Esophagus squamous epithelium (tissue), 5 donors: ENCODE data around the gene KDM4C. TPM values are rescaled to one million over a fixed set of nuclear protein-coding genes. Genes with fewer than 3 reads are reported as not detected.

Experiments used
- DNase-seq: peaks from one replicate; lab custom pipeline; 2025; lab: John Stamatoyannopoulos, UW
- H3K27ac ChIP-seq, 4 donors: fragments of 200-600 bp; sonication (generic); one replicate each; pipeline ENCODE4 v1.5.1; 2016 to 2019; ENCODE audit warnings: mild to moderate bottlenecking in 1 of 4
- H3K27me3 ChIP-seq, 4 donors: fragments of 200-600 bp; sonication (generic); 1 replicate in 3 of 4; 2 replicates in 1 of 4; pipeline versions ENCODE4 v1.5.1 to v1.6.0; 2017 to 2021; ENCODE audit warnings: antibody characterized with exemption in 1 of 4
- H3K36me3 ChIP-seq, 3 donors: fragments of 200-600 bp; sonication (generic); one replicate each; pipeline ENCODE4 v1.5.1; 2016 to 2019
- H3K4me1 ChIP-seq, 3 donors: fragments of 200-600 bp; sonication (generic); one replicate each; pipeline ENCODE4 v1.5.1; 2017 to 2019
- H3K4me3 ChIP-seq, 4 donors: fragments of 200-600 bp; sonication (generic); 1 replicate in 3 of 4; 2 replicates in 1 of 4; pipeline ENCODE4 v1.5.1; 2016 to 2019; ENCODE audit warnings: mild to moderate bottlenecking in 2 of 4, moderate library complexity in 1 of 4
- H3K9me3 ChIP-seq, 3 donors: fragments of 200-600 bp; sonication (generic); one replicate each; pipeline ENCODE4 v1.5.1; 2016 to 2019
- POLR2A ChIP-seq, 4 donors: fragments of 450-650 bp; IDR thresholded peaks; one replicate each; pipeline ENCODE4 v1.6.1; 2017; ENCODE audit warnings: antibody characterized with exemption in 4 of 4, mild to moderate bottlenecking in 4 of 4, moderate library complexity in 3 of 4
- WGBS, 2 donors: methylation state at CpG; one replicate each; pipeline ENCODE4 v1.1.5; 2018; 5-methylcytosine and 5-hydroxymethylcytosine counted together
- intact Hi-C: fragments of 100-400 bp; cut with DNase I; formaldehyde crosslinking; loops from one replicate; pipeline ENCODE4 v1.15.0; 2022
- total RNA-seq, 4 donors: library from RNA; depleted of rRNA; stranded (reverse); fragments of >200 nt; gene quantifications; one replicate each; pipeline ENCODE4 v1.1.0, GENCODE V29; 2016
- TF ChIP-seq, protein P1 (sequence below), 6 experiments: fragments of 450-650 bp in 4 of 6; fragments of 200-600 bp in 2 of 6; sonication (generic) in 2 of 6; IDR thresholded peaks; one replicate each; pipeline ENCODE4 v1.5.1; 2016 to 2019; ENCODE audit warnings: antibody characterized with exemption in 6 of 6, mild to moderate bottlenecking in 4 of 6, moderate library complexity in 4 of 6
- donor health status: DM: yes; HTN: yes; CAD: no.

The KDM4C gene
- total RNA-seq, 4 donors from 2014 or later: 12.5 to 43.9 (median 22.9) TPM

DNA sequence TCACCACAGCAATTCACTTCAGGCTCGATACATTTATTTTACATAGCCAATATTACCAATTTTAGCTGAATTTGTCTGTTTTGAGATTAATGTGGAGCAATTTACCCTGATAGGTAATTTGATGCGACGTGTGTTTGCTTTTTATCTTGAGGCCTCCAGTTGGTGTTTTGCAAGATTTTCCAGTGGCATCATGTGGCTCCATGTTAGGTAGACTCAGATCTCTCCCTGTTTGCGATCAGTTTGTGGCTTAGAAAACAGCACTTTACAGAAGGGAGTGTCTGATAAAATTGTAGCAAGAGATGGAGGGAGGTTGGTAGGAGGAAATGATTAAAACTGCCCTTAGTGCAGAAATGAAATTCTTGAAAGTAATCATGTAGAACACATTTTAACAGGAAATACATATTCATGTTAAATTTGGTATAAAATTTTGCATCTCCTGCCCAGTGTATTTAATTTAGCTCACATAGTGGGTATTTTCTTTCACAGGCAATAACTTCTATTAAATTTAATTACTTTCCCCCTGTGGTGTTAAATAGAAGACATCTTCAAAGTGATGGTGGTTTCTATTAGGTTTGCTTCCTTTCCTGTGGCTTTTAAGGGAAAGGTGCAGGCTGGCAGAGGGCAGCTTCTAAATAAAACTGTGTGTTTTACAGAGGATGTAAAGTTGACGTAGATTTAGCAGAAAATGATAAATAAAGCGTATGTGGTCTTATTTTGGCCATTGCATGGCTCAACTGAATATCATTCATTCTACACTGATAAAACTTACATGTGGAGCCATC lies 135.8 kb downstream of the KDM4C start:
- DNase-seq: no peak
- no peak for TF ChIP-seq POLR2A (IDR thresholded peaks at IDR 0.05)
- TF ChIP-seq, protein P1, sequence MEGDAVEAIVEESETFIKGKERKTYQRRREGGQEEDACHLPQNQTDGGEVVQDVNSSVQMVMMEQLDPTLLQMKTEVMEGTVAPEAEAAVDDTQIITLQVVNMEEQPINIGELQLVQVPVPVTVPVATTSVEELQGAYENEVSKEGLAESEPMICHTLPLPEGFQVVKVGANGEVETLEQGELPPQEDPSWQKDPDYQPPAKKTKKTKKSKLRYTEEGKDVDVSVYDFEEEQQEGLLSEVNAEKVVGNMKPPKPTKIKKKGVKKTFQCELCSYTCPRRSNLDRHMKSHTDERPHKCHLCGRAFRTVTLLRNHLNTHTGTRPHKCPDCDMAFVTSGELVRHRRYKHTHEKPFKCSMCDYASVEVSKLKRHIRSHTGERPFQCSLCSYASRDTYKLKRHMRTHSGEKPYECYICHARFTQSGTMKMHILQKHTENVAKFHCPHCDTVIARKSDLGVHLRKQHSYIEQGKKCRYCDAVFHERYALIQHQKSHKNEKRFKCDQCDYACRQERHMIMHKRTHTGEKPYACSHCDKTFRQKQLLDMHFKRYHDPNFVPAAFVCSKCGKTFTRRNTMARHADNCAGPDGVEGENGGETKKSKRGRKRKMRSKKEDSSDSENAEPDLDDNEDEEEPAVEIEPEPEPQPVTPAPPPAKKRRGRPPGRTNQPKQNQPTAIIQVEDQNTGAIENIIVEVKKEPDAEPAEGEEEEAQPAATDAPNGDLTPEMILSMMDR (IDR thresholded peaks at IDR 0.05): no peak
- H3K4me1 ChIP-seq: peaks cover 0 to 19% (median 0%) of the 10 kb centered on the region in 3 donors
- no peaks in the 10 kb centered on the region for H3K9me3 ChIP-seq
- H3K27me3 ChIP-seq: no peaks in the 10 kb centered on the region
- no peak overlapping the region for H3K27ac ChIP-seq
- no peak overlapping the region for H3K4me3 ChIP-seq
- WGBS, 2 donors: 79 to 84% methylated on average over 6 of the region's 6 CpGs
- intact Hi-C loops: no loop called here
- peaks cover 0 to 42% (median 0%) of the 10 kb centered on the region in 3 donors for H3K36me3 ChIP-seq

- 57 to 85% methylated on average over 3 of the region's 3 CpGs for WGBS, 2 donors
- intact Hi-C loops: no loop called here
- TF ChIP-seq POLR2A (IDR thresholded peaks at IDR 0.05): no peak
- TF ChIP-seq, protein P1 (IDR thresholded peaks at IDR 0.05): no peak
Observed at GRCh38 chr9:6894135-6894534, 136.4 kb downstream of the KDM4C start.

GRCh38 chr9:6895754-6896153 lies 138.0 kb downstream of the KDM4C start:
- no peaks in the 10 kb centered on the region for H3K9me3 ChIP-seq
- H3K4me3 ChIP-seq: no peak overlapping the region
- intact Hi-C loops: no loop called here
- DNase-seq: no peak
- H3K4me1 ChIP-seq: peaks cover 0 to 19% (median 0%) of the 10 kb centered on the region in 3 donors
- whole genome bisulfite sequencing, 2 donors: 98 to 100% methylated on average over 1 of the region's 1 CpG
- peaks cover 0 to 32% (median 0%) of the 10 kb centered on the region in 3 donors for H3K36me3 ChIP-seq
- no peak overlapping the region for H3K27ac ChIP-seq
- H3K27me3 ChIP-seq: no peaks in the 10 kb centered on the region
- TF ChIP-seq, protein P1 (IDR thresholded peaks at IDR 0.05): no peak
- no peak for TF ChIP-seq POLR2A (IDR thresholded peaks at IDR 0.05)

More at GRCh38 chr9:6894135-6894534, 136.4 kb downstream of the KDM4C start:
- H3K4me3 ChIP-seq: no peak overlapping the region
- no peak for DNase-seq
- peaks cover 0 to 19% (median 0%) of the 10 kb centered on the region in 3 donors for H3K4me1 ChIP-seq
- H3K36me3 ChIP-seq: peaks cover 0 to 39% (median 0%) of the 10 kb centered on the region in 3 donors
- H3K9me3 ChIP-seq: no peaks in the 10 kb centered on the region
- H3K27me3 ChIP-seq: no peaks in the 10 kb centered on the region
- H3K27ac ChIP-seq: no peak overlapping the region

- no peak for DNase-seq
- Histone ChIP-seq H3K4me1 (peaks cover 0 to 19% (median 0%) of the 10 kb centered on the region in 3 donors), H3K27me3 (no peaks in the 10 kb centered on the region), H3K4me3 (no peak overlapping the region), H3K36me3 (peaks cover 0 to 32% (median 0%) of the 10 kb centered on the region in 3 donors), H3K9me3 (no peaks in the 10 kb centered on the region), H3K27ac (no peak overlapping the region)
- intact Hi-C loops: no loop called here
- WGBS, 2 donors: 69 to 72% methylated on average over 2 of the region's 2 CpGs
- TF ChIP-seq, protein P1 (IDR thresholded peaks at IDR 0.05): no peak
- no peak for TF ChIP-seq POLR2A (IDR thresholded peaks at IDR 0.05)
Observed at GRCh38 chr9:6896562-6896961, 138.8 kb downstream of the KDM4C start.

DNA sequence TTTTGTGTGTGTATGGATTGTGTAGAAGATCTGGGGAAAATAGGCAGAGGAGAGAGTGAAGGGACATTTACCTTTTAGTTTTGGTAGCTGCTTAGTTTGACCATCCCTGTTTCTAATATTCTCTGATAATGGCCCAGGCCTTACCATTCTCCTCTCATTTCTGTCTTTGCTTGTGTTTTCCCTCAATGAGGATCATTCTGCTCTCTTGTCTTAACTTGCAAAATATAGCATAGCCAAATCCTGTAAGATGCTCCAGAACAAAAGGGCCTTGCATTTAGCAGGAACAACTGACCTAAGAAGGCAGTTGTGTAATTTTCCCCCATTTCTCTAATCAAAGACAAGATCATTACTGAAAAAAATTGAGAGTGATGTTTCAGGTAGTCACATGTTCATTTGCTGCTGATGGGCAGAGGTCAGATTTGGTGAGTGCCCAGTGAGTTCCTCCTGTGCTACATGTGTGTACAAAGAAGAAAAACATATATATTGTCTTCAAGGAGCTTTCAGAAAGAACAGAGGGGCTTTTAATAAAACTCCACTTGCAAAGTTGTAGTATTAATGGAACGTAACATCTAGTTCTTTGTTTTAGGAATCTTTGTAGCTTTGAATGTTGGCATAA lies 139.5 kb downstream of the KDM4C start:
- Histone ChIP-seq H3K36me3 (peaks cover 0 to 32% (median 0%) of the 10 kb centered on the region in 3 donors), H3K27me3 (no peaks in the 10 kb centered on the region), H3K27ac (no peak overlapping the region), H3K4me1 (peaks cover 0 to 20% (median under 1%) of the 10 kb centered on the region in 3 donors), H3K4me3 (no peak overlapping the region), H3K9me3 (no peaks in the 10 kb centered on the region)
- WGBS, 2 donors: 52 to 55% methylated on average over 1 of the region's 1 CpG
- intact Hi-C loops: no loop called here
- TF ChIP-seq, protein P1 (IDR thresholded peaks at IDR 0.05): no peak
- no peak for TF ChIP-seq POLR2A (IDR thresholded peaks at IDR 0.05)
- DNase-seq: no peak
